HFF-Myc (cell line): ENCODE results near the gene METTL24.

Experiments
- DNase-seq: peaks from one replicate; pipeline ENCODE4 v3.0.0-alpha.2; 2011; ENCODE audit warnings: low read depth; ENCODE audit errors: extremely low read depth
- H3K4me3 ChIP-seq: replicated peaks from 2 replicates; pipeline ENCODE4 v1.5.1; 2011; ENCODE audit warnings: low read depth, mild to moderate bottlenecking, control low read depth, low read length
- TF ChIP-seq, protein P1 (sequence below): IDR thresholded peaks from 2 replicates; pipeline ENCODE4 v1.5.1; 2012; ENCODE audit warnings: mild to moderate bottlenecking, low read depth, low read length, control low read depth; ENCODE audit errors: missing control alignments

The METTL24 gene

DNA sequence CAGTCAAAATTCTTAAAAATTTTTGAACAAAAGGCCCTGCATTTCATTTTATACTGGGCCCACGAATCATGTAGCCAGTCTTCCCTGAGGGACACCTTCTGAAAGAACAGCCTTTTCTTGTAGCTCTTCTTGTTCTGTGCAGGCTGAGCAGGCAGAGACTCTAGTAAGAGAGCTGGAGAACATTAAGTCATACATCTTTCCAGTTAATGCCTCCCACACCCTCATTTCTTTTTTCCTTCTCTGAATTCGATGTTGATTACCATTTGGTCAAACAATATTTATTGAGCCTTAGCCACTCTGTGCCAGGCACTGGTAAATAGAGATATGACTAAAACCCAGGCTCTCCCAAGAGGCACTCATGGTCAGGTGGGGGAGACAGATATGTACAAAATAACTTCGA lies 33.6 kb downstream of the METTL24 start:
- TF ChIP-seq, protein P1, sequence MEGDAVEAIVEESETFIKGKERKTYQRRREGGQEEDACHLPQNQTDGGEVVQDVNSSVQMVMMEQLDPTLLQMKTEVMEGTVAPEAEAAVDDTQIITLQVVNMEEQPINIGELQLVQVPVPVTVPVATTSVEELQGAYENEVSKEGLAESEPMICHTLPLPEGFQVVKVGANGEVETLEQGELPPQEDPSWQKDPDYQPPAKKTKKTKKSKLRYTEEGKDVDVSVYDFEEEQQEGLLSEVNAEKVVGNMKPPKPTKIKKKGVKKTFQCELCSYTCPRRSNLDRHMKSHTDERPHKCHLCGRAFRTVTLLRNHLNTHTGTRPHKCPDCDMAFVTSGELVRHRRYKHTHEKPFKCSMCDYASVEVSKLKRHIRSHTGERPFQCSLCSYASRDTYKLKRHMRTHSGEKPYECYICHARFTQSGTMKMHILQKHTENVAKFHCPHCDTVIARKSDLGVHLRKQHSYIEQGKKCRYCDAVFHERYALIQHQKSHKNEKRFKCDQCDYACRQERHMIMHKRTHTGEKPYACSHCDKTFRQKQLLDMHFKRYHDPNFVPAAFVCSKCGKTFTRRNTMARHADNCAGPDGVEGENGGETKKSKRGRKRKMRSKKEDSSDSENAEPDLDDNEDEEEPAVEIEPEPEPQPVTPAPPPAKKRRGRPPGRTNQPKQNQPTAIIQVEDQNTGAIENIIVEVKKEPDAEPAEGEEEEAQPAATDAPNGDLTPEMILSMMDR, result no peak
- H3K4me3 ChIP-seq, result no peak overlapping the region
- DNase-seq, result no peak

DNA sequence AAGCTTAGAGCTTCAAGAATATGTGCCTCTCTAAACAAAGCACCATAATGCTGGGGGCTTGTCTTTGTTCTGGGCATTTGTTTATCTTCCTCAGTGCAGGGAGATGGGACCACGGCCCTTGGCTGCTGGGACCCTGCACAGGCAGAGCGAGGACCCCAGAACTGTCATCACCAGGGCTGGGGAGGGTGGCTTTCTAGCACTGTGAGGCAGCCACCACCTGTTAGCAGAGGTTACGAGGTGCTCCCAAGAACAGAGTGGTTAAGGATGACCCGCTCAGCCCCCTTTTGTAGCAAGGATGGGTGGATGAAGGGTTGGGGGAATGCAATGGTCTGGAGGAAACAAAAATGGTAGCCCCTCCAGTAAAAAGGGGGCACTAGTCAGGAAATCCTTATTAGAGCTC lies 34.9 kb downstream of the METTL24 start:
- no peak for DNase-seq
- no peak overlapping the region for H3K4me3 ChIP-seq
- TF ChIP-seq, protein P1, result no peak

DNA sequence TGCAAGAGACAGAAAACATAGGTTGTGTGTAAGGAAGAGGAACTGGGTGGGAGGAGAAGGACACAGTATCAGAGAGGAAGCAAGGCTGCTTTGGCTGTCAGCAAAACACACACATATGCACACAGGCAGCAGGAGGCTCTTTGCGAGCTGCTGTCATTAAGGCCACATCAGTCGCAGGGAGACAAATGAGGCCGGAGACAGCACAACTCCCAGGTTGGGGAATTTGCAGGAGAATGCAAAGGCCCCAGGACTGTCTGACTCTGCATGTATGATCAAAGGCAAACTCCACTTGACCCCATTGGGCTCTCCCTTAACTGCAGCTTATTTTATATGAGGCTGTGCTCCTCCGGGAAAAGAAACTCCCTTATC lies 35.3 kb downstream of the METTL24 start:
- DNase-seq, result no peak
- H3K4me3 ChIP-seq, result no peak overlapping the region
- TF ChIP-seq, protein P1, result no peak

GRCh38 chr6:110322151-110322873 lies 35.8 kb downstream of the METTL24 start:
- TF ChIP-seq, protein P1, result no peak
- no peak for DNase-seq
- H3K4me3 ChIP-seq, result no peak overlapping the region

DNA sequence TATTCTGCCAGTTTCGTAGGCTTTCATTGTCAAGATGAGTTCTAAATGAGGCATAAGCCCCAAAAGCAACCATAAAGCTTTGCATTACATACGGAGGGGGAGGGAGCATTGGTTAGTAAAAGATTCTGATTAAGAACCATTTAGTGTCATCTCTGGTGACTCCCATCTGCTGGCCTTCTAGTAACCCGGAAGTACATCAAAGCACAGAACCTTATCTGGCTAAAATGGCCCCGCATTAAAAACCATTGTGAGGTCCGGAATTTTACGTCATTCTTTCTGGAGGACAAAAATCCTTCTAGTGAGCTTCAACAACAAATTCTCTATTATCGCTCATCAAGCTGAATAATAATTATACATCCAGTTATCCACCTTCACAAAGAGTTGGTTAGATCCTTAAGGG lies 37.8 kb downstream of the METTL24 start:
- no peak overlapping the region for H3K4me3 ChIP-seq
- DNase-seq, result no peak
- TF ChIP-seq, protein P1, result no peak

- DNase-seq, result no peak
- TF ChIP-seq, protein P1, result no peak
- H3K4me3 ChIP-seq, result no peak overlapping the region
These were observed 38.3 kb downstream of the METTL24 start for GRCh38 chr6:110319843-110320242.

DNA sequence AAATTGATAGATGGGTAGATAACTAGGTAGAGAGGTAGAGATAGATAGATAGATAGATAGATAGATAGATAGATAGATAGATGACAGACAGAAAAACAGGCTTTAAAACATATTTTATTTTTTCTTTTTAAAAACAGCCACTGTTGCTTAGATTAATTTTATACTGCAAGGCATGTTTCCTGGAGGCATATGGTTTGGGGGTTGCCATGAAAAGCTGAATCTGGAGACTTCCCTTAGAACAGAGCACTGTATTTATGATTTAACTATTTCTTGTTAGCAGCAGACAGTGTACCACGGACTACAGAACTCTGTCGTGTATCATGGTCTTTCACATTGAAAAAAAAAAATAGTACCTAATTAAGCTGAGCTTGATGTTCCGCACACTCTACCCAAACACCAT lies 38.8 kb downstream of the METTL24 start:
- DNase-seq, result no peak

More for the DNA sequence above, 38.8 kb downstream of the METTL24 start:
- TF ChIP-seq, protein P1, result no peak
- H3K4me3 ChIP-seq, result no peak overlapping the region
